Measurements from ENCODE around the gene SSTR1.

SSTR1 gene

DNA sequence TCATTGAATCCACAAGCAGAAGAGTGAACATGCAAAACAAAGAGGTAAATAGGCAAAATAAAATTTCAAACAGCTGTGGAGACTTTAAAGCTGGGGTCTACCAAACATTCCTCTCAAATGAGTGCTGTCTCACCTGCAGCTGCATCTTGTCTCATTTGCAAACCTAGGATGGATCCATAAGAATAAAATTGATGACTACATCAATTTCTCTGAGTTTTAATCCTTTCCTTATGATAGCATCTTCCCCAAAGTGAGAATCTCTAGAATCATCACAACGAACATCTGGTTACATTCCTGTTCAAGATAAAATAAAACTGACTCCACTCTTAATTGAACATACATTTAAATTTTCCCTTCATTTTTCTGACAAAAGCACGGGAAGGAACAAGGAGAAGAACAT, 18.2 kb downstream of the SSTR1 start:
- Histone ChIP-seq H3K9me2 (replicated peaks; ENCODE audit: control insufficient read depth, low read length) (no peaks in the 10 kb centered on the region), H3K4me1 (ENCODE audit: control insufficient read depth, low read length) (no peaks in the 10 kb centered on the region), H4K20me1 (ENCODE audit: control insufficient read depth, insufficient read depth, low read depth, low read length) (no peaks in the 10 kb centered on the region), H3K36me3 (ENCODE audit: control insufficient read depth, low read length) (no peaks in the 10 kb centered on the region), H3K4me3 (ENCODE audit: low read length) (no peak overlapping the region), H3K27me3 (ENCODE audit: control insufficient read depth, low read length) (no peaks in the 10 kb centered on the region), H3K9me3 (ENCODE audit: control insufficient read depth, insufficient read depth, low read length) (no peaks in the 10 kb centered on the region), H3F3A (ENCODE audit: control insufficient read depth, insufficient read depth) (no peaks in the 10 kb centered on the region), H3K4me2 (ENCODE audit: low read length) (no peak overlapping the region), H3K27ac (ENCODE audit: low read depth, low read length) (no peak overlapping the region), H3K79me2 (ENCODE audit: control insufficient read depth, low read length) (no peaks in the 10 kb centered on the region)
- TF ChIP-seq EZH2phosphoT487 (IDR thresholded peaks at IDR 0.05; ENCODE audit: borderline replicate concordance, low read length): no peak
- TF ChIP-seq, protein P1, sequence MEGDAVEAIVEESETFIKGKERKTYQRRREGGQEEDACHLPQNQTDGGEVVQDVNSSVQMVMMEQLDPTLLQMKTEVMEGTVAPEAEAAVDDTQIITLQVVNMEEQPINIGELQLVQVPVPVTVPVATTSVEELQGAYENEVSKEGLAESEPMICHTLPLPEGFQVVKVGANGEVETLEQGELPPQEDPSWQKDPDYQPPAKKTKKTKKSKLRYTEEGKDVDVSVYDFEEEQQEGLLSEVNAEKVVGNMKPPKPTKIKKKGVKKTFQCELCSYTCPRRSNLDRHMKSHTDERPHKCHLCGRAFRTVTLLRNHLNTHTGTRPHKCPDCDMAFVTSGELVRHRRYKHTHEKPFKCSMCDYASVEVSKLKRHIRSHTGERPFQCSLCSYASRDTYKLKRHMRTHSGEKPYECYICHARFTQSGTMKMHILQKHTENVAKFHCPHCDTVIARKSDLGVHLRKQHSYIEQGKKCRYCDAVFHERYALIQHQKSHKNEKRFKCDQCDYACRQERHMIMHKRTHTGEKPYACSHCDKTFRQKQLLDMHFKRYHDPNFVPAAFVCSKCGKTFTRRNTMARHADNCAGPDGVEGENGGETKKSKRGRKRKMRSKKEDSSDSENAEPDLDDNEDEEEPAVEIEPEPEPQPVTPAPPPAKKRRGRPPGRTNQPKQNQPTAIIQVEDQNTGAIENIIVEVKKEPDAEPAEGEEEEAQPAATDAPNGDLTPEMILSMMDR (IDR thresholded peaks at IDR 0.05; ENCODE audit: low read depth, low read length, poor library complexity, severe bottlenecking): no peak

DNA sequence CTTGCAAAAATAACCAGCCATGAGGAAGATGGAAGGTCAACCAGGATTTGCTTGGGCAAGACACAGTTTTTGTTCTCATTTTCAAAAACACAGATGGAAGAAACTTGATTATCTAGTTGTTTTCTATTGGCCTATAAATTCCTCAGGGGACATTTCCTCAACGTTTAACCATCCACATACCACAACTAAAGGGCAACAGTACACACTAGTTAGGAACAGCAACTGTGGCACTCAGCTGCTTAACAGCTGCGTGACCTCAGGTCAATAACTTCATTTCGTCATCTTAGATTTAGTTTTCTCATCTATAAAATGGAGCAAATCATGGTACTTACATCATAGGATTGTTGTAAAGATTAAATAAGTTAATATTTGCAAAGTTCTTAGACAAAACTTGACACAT, 18.7 kb downstream of the SSTR1 start:
- TF ChIP-seq, protein P1 (IDR thresholded peaks at IDR 0.05; ENCODE audit: low read depth, low read length, poor library complexity, severe bottlenecking): no peak
- TF ChIP-seq EZH2phosphoT487 (IDR thresholded peaks at IDR 0.05; ENCODE audit: borderline replicate concordance, low read length): no peak
- no peak overlapping the region for H3K4me2 ChIP-seq (ENCODE audit: low read length)
- H3K27ac ChIP-seq (ENCODE audit: low read depth, low read length): no peak overlapping the region

DNA sequence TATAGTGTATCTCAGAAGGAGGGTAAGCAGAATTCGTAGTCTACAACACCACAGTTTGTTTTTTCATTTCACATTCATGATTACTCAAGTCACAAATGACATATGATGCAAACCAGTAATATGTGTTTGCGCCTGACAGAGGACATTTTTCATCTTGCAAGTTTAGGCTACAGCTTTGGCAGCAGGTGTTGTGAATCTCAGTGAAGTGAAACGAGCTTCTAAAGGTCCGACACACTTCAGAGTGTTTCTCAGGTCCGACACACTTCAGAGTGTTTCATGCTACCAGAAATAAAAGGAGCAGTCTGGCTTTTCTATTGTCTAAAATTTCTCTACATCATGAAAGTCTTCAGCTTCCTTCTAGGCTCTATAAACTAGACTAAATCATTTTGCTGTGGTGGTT, 25.5 kb downstream of the SSTR1 start:
- H3K36me3 ChIP-seq (ENCODE audit: control insufficient read depth, low read length): no peaks in the 10 kb centered on the region
- H3K4me2 ChIP-seq (ENCODE audit: low read length): no peak overlapping the region
- H3F3A ChIP-seq (ENCODE audit: control insufficient read depth, insufficient read depth): no peaks in the 10 kb centered on the region
- H3K9me2 ChIP-seq (replicated peaks; ENCODE audit: control insufficient read depth, low read length): no peaks in the 10 kb centered on the region
- no peaks in the 10 kb centered on the region for H3K79me2 ChIP-seq (ENCODE audit: control insufficient read depth, low read length)
- H3K9me3 ChIP-seq (ENCODE audit: control insufficient read depth, insufficient read depth, low read length): no peaks in the 10 kb centered on the region
- H3K4me1 ChIP-seq (ENCODE audit: control insufficient read depth, low read length): no peaks in the 10 kb centered on the region
- H3K4me3 ChIP-seq (ENCODE audit: low read length): no peak overlapping the region
- H3K27me3 ChIP-seq (ENCODE audit: control insufficient read depth, low read length): no peaks in the 10 kb centered on the region
- TF ChIP-seq, protein P1 (IDR thresholded peaks at IDR 0.05; ENCODE audit: low read depth, low read length, poor library complexity, severe bottlenecking): no peak
- H3K27ac ChIP-seq (ENCODE audit: low read depth, low read length): no peak overlapping the region
- no peaks in the 10 kb centered on the region for H4K20me1 ChIP-seq (ENCODE audit: control insufficient read depth, insufficient read depth, low read depth, low read length)

More for the DNA sequence above, 18.7 kb downstream of the SSTR1 start:
- Histone ChIP-seq H3K36me3 (ENCODE audit: control insufficient read depth, low read length) (no peaks in the 10 kb centered on the region), H3K4me3 (ENCODE audit: low read length) (no peak overlapping the region), H3K9me3 (ENCODE audit: control insufficient read depth, insufficient read depth, low read length) (no peaks in the 10 kb centered on the region), H4K20me1 (ENCODE audit: control insufficient read depth, insufficient read depth, low read depth, low read length) (no peaks in the 10 kb centered on the region), H3F3A (ENCODE audit: control insufficient read depth, insufficient read depth) (no peaks in the 10 kb centered on the region), H3K27me3 (ENCODE audit: control insufficient read depth, low read length) (no peaks in the 10 kb centered on the region), H3K9me2 (replicated peaks; ENCODE audit: control insufficient read depth, low read length) (no peaks in the 10 kb centered on the region), H3K79me2 (ENCODE audit: control insufficient read depth, low read length) (no peaks in the 10 kb centered on the region), H3K4me1 (ENCODE audit: control insufficient read depth, low read length) (no peaks in the 10 kb centered on the region)

DNA sequence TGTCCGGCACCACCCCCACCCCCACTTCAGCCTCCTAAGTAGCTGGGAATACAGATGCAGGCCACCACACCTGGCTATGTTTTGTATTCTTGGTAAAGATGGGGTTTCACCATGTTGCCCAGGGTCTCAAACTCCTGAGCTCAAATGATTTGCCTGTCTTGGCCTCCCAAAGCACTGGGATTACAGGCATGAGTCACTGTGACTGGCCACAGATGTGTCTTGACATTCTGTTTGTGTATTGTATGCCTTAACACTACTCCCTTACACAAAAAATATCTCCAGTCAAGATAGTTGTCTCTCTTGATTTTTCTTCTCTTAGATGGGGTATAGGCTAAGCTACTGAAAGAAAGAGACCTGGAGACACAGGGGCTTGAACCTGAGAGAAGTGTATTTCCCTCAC, 30.6 kb downstream of the SSTR1 start:
- Histone ChIP-seq H3K79me2 (ENCODE audit: control insufficient read depth, low read length) (no peaks in the 10 kb centered on the region), H3K27ac (ENCODE audit: low read depth, low read length) (no peak overlapping the region), H3K9me3 (ENCODE audit: control insufficient read depth, insufficient read depth, low read length) (no peaks in the 10 kb centered on the region), H3K27me3 (ENCODE audit: control insufficient read depth, low read length) (no peaks in the 10 kb centered on the region), H4K20me1 (ENCODE audit: control insufficient read depth, insufficient read depth, low read depth, low read length) (no peaks in the 10 kb centered on the region), H3F3A (ENCODE audit: control insufficient read depth, insufficient read depth) (no peaks in the 10 kb centered on the region), H3K4me2 (ENCODE audit: low read length) (no peak overlapping the region), H3K36me3 (ENCODE audit: control insufficient read depth, low read length) (no peaks in the 10 kb centered on the region), H3K4me3 (ENCODE audit: low read length) (no peak overlapping the region), H3K9me2 (replicated peaks; ENCODE audit: control insufficient read depth, low read length) (no peaks in the 10 kb centered on the region), H3K4me1 (ENCODE audit: control insufficient read depth, low read length) (no peaks in the 10 kb centered on the region)
- no peak for TF ChIP-seq EZH2phosphoT487 (IDR thresholded peaks at IDR 0.05; ENCODE audit: borderline replicate concordance, low read length)
- TF ChIP-seq, protein P1 (IDR thresholded peaks at IDR 0.05; ENCODE audit: low read depth, low read length, poor library complexity, severe bottlenecking): no peak
